NCI-H460 (cell line): ENCODE measurements around the gene APOA5. TPM values are rescaled to one million over a fixed set of nuclear protein-coding genes. Genes with fewer than 3 reads are reported as not detected.
"Not testable (repeated sequence)": the region's sequence is repeated elsewhere in the genome, so short reads cannot be mapped to it uniquely, and the experiment has no call there.

ENCODE experiments used
- DNase-seq: peaks from one replicate; pipeline ENCODE4 v3.0.0-alpha.2; 2016; ENCODE audit warnings: low read depth; ENCODE audit errors: extremely low read depth
- polyA plus RNA-seq: library from polyadenylated mRNA; depleted of rRNA; stranded (reverse); fragments of >200 nt; gene quantifications from 2 replicates; pipeline ENCODE4 v1.2.3, GENCODE V29; 2014; cell fraction: nucleus; rRNA removed
- total RNA-seq: library from RNA; depleted of rRNA; stranded (reverse); fragments of >200 nt; shearing (Covaris generic); gene quantifications from 2 replicates; pipeline ENCODE4 v1.2.3, GENCODE V29; 2014; rRNA removed

Gene APOA5
- not detected in 2 replicates for total RNA-seq
- not detected in 2 replicates for polyA plus RNA-seq

- no peak for DNase-seq
Observed at GRCh38 chr11:116791813-116792143, at the start of gene APOA5. TSS of gene APOA5 (minus strand) at chr11:116791879. CDS start at chr11:116791860, 19 bp downstream.

GRCh38 chr11:116840746-116841296 is 49.1 kb upstream of the APOA5 start:
- DNase-seq, result no peak

GRCh38 chr11:116840224-116840745 is 48.6 kb upstream of the APOA5 start:
- DNase-seq, result no peak

- DNase-seq, result no peak
Observed at GRCh38 chr11:116838321-116839084, 46.8 kb upstream of the APOA5 start.

- DNase-seq, result no peak
Observed at GRCh38 chr11:116837231-116838091, 45.8 kb upstream of the APOA5 start, which contains the start of gene APOA1. TSS of gene APOA1 (minus strand) at chr11:116837622. CDS start at chr11:116837387, 235 bp downstream.

GRCh38 chr11:116836632-116836991 is 44.9 kb upstream of the APOA5 start:
- no peak for DNase-seq

- DNase-seq, result peak; percentile 77
Observed at GRCh38 chr11:116835791-116836631, 44.3 kb upstream of the APOA5 start.

- no peak for DNase-seq
Observed at GRCh38 chr11:116835042-116835772, 43.5 kb upstream of the APOA5 start.

- DNase-seq, result not testable (repeated sequence)
Observed at GRCh38 chr11:116834535-116835041, 42.9 kb upstream of the APOA5 start.

GRCh38 chr11:116833816-116834534 is 42.3 kb upstream of the APOA5 start:
- no peak for DNase-seq

GRCh38 chr11:116833491-116833815 is 41.8 kb upstream of the APOA5 start:
- DNase-seq, result no peak

- no peak for DNase-seq
Observed at GRCh38 chr11:116832350-116833290, 40.9 kb upstream of the APOA5 start.

- DNase-seq, result no peak
Observed at GRCh38 chr11:116831790-116832349, 40.2 kb upstream of the APOA5 start.

GRCh38 chr11:116830184-116830912 is 38.7 kb upstream of the APOA5 start:
- DNase-seq, result no peak

- no peak for DNase-seq
Observed at GRCh38 chr11:116829525-116830183, 38.0 kb upstream of the APOA5 start, which contains the start of gene APOC3. TSS of gene APOC3 (plus strand) at chr11:116829907. CDS start at chr11:116830583, 676 bp downstream.
